Hematopoietic multipotent progenitor cell treated with erythropoietin and hydrocortisone succinate and interleukin-3 and kit ligand, for 17 days (in vitro differentiated cells): Measurements from ENCODE around the gene GET4.
"Not testable (repeated sequence)": the region's sequence is repeated elsewhere in the genome, so short reads cannot be mapped to it uniquely, and the experiment has no call there.

Experiments used
- DNase-seq: peaks from one replicate; pipeline ENCODE4 v3.0.0-alpha.2; 2015; ENCODE audit warnings: low spot score

The GET4 gene

DNA sequence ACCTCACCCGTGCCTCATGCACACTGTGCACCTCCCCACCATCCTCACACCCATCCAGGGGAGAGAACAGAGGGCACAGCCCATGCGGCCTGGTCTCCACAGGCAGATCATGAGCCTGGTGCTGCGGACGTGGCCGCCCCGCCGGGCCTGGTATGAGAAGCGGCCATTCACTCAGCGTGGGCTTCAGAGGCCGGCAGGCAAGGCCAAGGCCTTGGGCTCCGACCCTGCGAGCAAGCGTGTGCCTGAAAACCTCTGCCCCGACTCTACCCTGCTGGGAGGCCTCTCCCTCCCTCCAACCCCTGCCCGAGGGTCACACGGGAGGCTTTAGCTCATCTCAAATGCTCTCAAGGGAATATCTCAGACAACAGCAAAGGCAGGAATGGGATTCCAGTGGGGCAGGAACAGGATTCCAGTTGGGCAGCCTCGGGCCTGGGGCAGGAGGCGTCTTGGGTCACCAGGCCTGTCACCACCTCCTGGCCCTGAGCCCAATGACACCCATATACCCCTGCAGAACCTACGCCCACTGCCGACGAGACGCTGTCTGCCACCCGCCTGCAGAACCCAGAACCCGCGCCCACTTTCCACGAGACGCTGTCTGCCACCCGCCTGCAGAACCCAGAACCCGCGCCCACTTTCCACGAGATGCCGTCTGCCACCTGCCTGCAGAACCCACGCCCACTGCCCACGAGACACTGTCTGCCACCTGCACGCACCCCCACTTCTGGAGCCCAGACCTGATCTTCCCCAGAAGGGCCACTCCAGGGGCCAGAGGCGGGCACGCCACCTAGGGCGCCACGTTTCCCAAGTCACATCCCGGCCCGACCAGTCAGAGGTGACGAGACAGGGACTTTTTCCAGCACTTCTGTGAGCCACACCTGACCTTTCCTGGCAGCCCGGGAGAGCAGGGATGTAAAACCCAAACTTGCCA, 39.2 kb downstream of the GET4 start:
- DNase-seq = no peak

DNA sequence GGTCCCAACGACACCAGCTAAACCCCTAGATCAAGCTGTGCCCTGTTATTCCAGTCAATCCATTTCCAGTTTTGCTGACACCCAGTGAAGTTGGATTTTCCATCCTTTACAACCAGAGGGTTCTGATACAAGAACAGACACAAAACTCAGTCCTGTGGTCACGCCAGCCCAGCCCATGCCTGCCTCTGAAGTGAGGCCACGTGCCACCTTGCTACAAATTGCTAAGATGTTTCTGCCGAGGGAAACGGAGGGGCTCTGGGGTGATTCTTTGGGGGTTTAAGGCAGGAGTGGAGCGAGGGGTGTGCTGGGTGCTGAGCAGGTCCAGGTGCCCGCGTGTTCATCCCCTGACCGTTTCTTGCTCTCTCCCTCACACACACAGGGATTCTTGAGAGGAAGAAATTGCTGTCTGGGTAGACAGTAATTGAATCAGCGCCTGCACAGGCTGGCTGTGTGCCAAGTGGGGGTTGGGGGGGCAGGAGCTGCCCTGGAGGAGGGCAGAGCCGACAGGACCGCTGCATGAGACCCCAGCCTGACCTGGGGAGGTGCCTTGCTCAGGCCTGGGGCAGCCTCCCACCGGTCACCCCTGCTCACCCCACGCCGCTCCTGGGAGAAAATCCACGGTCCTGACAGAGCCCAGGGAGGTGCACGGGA, 40.1 kb downstream of the GET4 start:
- no peak for DNase-seq

GRCh38 chr7:917255-918117, 41.1 kb downstream of the GET4 start:
- no peak for DNase-seq

DNA sequence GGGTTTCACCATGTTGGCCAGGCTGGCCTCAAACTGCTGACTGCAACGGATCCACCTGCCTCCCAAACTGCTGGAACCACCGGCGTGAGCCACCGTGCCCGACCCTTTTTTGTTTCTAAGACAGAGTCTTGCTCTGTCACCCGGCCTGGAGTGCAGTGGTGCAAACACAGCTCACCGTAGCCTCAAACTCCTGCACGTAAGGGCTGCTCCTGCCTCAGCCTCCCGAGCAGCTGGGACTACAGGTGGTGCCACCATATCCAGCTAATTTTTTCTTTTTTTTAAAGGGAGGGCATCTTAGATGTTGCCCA, 41.7 kb downstream of the GET4 start:
- DNase-seq = no peak

- no peak for DNase-seq
These were observed 42.2 kb downstream of the GET4 start for GRCh38 chr7:918441-919113.

DNA sequence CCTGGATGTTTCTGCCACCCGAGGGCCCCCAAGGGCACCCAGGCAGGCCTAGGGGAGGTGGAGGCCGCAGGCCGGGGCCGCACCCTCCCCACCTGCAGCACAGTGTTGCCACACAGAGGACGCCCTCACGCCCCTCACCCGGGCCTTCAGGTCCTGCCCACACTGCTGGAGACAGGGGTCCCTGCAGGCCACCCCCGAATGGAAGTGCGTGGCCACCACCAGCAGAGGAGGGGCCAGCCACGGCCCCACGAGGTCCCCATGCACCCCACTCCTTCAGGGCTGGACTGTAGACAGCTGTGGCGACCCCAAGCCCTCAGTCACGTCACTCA, 42.7 kb downstream of the GET4 start:
- no peak for DNase-seq

- DNase-seq = no peak
These were observed 43.6 kb downstream of the GET4 start for GRCh38 chr7:919924-920341.

- DNase-seq = no peak
These were observed 44.2 kb downstream of the GET4 start for GRCh38 chr7:920351-921070.

- no peak for DNase-seq
These were observed 44.7 kb downstream of the GET4 start for GRCh38 chr7:921071-921461.

DNA sequence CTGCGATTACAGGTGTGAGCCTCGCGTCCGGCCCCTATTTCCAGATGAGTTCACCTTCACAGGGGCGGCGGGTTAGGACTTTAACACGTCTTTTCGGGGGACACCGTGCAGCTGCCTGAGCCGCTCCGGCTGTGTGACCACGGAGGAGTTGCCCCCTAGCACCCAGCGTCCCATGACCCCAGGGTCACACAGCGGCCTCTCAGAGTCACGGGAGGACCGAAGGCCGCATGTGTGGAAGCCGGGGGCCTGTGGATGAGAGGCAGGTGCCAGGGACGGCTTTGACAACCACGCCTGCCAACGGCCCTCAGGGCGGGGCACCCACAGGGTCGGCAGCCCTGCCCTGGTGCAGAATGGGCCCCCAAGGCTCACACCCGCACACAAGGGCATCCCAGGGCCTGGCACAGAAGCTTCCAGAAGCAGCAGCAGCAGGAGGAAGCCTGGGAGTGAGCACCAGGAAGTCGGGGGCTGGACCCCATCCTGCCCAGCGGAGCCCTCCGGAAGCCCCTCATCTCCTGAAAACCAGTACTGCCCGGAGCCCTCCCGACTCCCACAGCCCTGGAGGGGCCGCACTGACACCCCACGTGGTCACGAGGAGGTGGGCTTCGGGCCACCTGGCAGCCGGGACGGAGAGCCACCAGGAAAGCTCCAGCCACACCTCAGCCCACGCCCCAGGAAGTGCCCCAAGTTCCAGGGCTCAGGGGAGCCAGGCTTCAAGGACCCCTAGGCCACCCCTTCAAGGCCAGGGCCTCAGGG, 45.4 kb downstream of the GET4 start:
- no peak for DNase-seq

- no peak for DNase-seq
These were observed 46.2 kb downstream of the GET4 start for GRCh38 chr7:922334-923107.

GRCh38 chr7:923108-924041, 47.0 kb downstream of the GET4 start:
- no peak for DNase-seq

DNA sequence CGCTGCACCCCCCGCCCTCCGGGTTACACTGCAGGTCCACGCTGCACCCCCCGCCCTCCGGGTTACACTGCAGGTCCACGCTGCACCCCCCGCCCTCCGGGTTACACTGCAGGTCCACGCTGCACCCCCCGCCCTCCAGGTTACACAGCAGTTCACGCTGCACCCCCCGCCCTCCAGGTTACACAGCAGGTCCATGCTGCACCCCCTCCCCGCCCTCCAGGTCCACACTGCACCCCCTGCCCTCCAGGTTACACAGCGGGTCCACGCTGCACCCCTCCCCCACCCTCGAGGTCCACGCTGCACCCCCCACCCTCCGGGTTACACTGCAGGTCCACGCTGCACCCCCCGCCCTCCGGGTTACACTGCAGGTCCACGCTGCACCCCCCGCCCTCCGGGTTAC, 47.7 kb downstream of the GET4 start:
- DNase-seq = not testable (repeated sequence)

- no peak for DNase-seq
These were observed 48.3 kb downstream of the GET4 start for GRCh38 chr7:924541-925231.

GRCh38 chr7:925601-926000, 49.2 kb downstream of the GET4 start:
- no peak for DNase-seq

- no peak for DNase-seq
These were observed 50.0 kb downstream of the GET4 start for GRCh38 chr7:926061-927030.

DNA sequence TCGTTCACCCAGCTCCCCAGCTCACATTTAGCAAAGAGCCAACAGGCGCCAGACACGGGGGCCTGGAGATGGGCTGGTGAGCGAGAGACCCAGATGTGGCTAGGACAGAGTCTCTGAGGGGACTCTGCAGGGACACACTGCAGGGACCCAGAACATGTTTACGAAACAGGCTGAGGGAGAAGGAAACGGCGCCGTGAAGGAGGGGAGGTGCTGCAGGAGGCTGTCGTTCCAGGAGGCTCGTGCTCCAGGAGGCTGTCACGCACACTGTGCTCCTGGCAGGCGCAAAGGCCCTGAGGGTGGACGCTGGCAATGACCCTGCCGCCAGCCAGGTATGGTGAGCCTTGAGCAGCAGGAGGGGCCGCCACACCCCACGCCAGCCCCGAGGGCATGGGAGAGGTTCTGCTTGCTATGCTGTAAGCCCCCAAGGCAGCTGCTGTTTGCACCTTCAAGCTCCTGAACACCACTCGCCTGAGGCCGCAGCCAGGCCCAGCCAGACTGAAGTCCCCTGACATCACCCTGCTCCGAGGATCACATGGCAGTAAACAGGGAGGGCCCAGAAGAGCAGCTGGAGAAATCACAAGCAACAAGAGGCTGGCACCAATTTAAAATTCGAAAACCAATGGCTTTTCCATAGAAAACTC, 50.8 kb downstream of the GET4 start:
- DNase-seq = no peak
